Measurements from ENCODE around the gene OBP2A.
"Not testable (repeated sequence)": the region's sequence is repeated elsewhere in the genome, so short reads cannot be mapped to it uniquely, and the experiment has no call there.

The OBP2A gene

DNA sequence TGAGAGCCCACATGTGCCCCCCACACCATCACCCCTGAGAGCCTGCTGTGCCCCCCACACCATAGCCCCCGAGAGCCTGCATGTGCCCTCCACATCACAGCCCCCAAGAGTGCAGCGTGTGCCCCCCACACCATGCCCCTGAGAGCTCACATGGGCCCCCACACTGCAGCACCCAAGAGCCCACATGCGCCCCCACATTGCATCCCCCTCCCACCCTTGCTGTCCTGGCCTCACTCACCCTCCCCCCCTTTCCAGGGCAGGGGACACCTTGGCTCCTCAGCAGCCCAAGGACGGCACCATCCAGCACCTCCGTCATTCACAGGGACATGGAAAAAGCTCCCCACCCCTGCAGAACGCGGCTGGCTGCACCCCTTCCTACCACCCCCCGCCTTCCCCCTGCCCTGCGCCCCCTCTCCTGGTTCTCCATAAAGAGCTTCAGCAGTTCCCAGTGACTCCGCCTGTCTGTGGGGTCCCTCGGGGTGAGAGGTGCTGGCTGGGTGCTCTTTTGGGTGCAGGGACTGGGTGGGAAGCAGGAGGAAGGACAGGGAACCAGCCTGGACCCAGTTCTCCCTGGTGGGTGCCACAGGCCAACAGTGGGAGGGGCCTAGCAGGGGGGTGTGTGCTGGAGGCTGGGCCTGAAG is 19.7 kb upstream of the OBP2A start:
- no peak overlapping the region for H3K4me3 ChIP-seq (ENCODE audit: low read depth, low read length)

- H3K4me3 ChIP-seq (ENCODE audit: low read depth, low read length) = no peak overlapping the region
Measured at GRCh38 chr9:135526730-135527571, 19.0 kb upstream of the OBP2A start.

GRCh38 chr9:135528842-135529435 is 17.0 kb upstream of the OBP2A start:
- not testable (repeated sequence) for H3K4me3 ChIP-seq (ENCODE audit: low read depth, low read length)

- H3K4me3 ChIP-seq (ENCODE audit: low read depth, low read length) = no peak overlapping the region
Measured at GRCh38 chr9:135530146-135530545, 15.8 kb upstream of the OBP2A start.

- no peak overlapping the region for H3K4me3 ChIP-seq (ENCODE audit: low read depth, low read length)
Measured at GRCh38 chr9:135531096-135531495, 14.8 kb upstream of the OBP2A start.

DNA sequence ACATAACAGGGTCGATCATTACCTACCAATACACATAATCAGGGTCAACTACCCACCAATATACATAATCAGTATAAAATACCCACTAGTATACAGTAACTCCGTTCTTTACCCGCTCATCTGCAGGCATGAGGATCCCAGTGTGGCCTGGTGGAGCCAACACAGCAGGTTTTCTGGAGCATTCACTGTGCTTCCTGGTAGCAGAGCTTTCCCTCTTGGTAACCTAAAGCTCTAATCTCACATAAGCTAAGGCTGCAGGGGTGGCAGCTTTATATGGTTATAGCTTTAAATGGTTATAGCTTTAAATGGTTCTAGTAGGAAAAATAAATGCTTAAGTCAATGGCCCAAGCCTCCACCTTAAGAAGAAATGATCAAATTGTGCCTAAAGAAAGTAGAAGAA is 12.8 kb upstream of the OBP2A start:
- no peak overlapping the region for H3K4me3 ChIP-seq (ENCODE audit: low read depth, low read length)

- H3K4me3 ChIP-seq (ENCODE audit: low read depth, low read length) = no peak overlapping the region
Measured at GRCh38 chr9:135533674-135534073, 12.3 kb upstream of the OBP2A start.

DNA sequence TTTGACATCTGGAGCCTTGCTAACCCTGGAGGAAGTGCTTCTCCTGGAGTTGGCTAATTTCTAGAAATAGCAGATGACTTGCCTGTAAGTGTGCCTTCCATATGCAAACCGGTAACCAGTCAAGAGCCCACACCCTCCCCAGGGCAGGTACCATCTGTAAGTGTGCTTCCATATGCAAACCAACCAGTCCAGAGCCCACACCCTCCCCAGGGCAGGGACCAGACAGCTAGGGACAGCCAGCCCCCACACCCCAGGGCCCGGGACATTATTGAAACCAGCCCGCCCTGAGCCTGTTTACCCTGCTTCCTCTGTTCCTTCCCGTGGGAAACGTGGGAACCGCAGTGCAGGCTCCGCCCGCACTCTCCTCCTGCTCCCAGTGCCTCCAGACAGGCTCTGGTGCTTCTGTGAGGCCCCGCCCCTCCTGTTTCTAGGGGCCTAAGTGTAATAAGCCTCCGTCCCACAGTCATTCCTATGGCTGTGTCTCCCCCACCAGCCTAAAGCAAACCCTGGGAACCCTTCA is 11.7 kb upstream of the OBP2A start:
- not testable (repeated sequence) for H3K4me3 ChIP-seq (ENCODE audit: low read depth, low read length)

DNA sequence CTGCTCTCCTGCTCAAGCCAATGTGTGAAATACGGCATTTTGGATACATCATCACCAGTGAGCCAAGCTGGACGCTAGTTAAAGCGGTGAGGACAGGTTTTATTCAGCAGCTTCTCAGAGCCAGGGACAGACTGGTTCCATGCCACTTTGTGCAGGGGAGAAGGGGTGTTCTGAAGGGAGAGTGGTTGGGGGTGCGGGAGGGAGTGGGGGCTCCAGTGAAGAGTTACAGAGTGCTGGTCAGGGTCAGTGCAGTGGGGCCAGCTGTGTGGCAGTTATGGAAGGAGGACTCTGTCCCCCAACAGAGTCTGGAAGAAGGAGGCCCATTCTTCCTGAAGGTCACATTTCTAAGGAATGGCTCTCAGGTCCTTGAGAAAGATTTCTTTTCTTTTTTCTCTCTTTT is 11.1 kb upstream of the OBP2A start:
- H3K4me3 ChIP-seq (ENCODE audit: low read depth, low read length) = not testable (repeated sequence)

DNA sequence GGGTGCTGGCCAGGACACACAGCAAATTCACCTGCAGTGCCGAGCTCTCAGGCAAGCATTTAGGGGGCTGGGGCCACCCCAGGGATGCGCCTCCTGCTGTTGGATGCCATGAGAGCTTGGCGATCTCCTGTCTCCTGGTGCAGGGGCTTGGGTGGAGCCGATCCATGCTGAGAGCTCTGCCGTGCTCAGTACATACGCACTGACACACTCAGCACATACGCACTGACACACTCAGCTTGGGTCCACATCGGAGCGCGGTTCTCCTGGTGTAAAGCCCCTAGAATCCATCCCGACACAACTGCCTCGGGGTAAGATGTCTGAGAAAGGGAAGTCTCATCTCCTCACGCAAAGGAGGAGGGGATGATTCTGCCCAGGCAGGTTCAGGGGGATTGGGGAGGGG is 10.3 kb upstream of the OBP2A start:
- H3K4me3 ChIP-seq (ENCODE audit: low read depth, low read length) = not testable (repeated sequence)

DNA sequence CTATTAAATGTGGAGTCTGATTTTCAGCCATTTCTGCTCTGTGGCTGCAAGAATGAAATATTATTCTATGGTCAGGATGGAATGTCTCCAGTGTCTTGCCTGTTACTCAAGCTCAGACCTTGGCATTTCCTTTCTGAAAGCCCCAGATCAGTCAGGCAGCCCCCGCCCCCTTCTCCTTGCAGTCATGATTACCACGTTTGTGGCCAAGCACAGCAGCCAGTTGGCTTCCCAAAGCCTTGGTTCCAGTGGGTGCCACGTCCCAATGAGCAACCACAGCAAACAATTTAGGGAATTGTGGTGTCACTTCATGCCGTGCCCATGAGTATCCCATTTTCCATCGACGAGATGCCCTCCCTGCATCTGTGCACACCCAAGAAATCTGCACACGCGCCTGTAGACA is 9.7 kb upstream of the OBP2A start:
- no peak overlapping the region for H3K4me3 ChIP-seq (ENCODE audit: low read depth, low read length)

GRCh38 chr9:135543262-135543894 is 2.5 kb upstream of the OBP2A start:
- H3K4me3 ChIP-seq (ENCODE audit: low read depth, low read length) = not testable (repeated sequence)

GRCh38 chr9:135544981-135545635 is 818 bp upstream of the OBP2A start:
- H3K4me3 ChIP-seq (ENCODE audit: low read depth, low read length) = no peak overlapping the region

DNA sequence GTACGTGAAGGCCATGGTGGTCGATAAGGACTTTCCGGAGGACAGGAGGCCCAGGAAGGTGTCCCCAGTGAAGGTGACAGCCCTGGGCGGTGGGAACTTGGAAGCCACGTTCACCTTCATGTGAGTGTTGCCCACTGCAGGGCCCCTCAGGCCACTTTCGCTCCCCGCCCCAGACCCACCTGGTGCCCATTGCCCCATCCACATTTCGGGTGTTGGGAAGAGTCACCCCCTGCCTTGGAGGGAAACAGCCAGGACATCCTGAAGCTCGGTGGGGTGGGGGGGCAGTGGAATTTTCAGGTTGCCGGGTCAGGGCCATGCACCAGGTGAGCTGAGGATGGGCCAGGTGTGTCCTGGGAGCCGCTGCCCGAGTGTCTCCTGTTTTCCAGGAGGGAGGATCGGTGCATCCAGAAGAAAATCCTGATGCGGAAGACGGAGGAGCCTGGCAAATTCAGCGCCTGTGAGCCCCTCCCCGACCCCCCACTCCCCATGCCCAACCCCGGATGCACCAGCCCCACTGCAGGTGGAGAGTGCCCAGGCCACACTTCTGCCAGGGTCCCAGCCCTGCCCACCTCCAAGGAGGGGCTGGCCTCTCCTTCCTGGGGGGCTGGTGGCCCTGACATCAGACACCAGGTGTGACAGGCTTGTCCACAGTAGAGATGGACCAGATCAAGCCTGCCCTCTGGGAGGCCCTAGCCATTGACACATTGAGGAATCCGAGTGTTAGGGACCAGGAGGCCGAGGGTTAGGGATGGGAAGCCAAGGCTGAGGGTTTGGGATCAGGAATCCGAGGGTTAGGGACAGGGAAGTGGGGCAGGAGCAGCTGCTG is 1.1 kb downstream of the OBP2A start:
- not testable (repeated sequence) for H3K4me3 ChIP-seq (ENCODE audit: low read depth, low read length)

- no peak overlapping the region for H3K4me3 ChIP-seq (ENCODE audit: low read depth, low read length)
Measured at GRCh38 chr9:135547756-135548736, 2.1 kb downstream of the OBP2A start.

GRCh38 chr9:135549478-135550343 is 3.8 kb downstream of the OBP2A start:
- not testable (repeated sequence) for H3K4me3 ChIP-seq (ENCODE audit: low read depth, low read length)

DNA sequence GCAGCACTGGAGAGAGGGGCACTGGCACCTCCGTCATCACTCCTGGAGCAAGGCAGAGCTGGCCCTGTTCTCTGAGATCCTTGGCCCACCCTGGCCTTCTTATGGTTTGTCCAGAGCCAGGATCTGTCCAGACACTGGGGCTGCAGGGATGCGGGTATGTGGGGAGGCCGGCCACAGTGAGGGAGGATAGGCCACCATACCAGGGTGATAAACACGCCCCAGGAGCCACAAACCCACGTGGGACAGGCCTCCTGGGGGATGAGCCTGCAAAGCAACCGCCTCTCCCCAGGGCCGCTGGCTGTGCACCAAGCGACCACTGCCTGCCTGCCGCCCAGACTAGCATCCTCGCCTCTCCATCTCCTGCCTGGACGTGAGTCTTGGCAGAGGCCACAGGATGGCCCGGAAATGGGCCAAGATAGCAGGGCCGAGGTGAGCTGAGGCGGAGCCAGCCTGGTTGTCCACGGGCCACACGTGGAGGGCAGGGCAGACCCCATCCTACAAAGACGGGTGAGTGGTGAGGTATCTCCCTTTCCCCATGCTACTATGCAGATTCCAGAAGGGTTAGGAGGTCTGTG is 4.5 kb downstream of the OBP2A start:
- no peak overlapping the region for H3K4me3 ChIP-seq (ENCODE audit: low read depth, low read length)

GRCh38 chr9:135551031-135551430 is 5.1 kb downstream of the OBP2A start:
- no peak overlapping the region for H3K4me3 ChIP-seq (ENCODE audit: low read depth, low read length)

Measured in iPS-11a (cell line).